HUES48 (cell line): ENCODE data around the gene FFAR1.
A peak's percentile ranks its signal among the peaks of the same experiment; 100 is the strongest.

ENCODE experiments used
- H3K27ac ChIP-seq: one replicate; pipeline ENCODE4 v1.7.0; 2013; ENCODE audit warnings: low read depth, low read length, inconsistent platforms
- H3K27me3 ChIP-seq: 2 replicates; pipeline ENCODE4 v1.6.1; 2013; ENCODE audit warnings: mild to moderate bottlenecking, low read length; ENCODE audit not compliant: control insufficient read depth, insufficient read depth
- H3K36me3 ChIP-seq: 2 replicates; pipeline ENCODE4 v1.6.1; 2013; ENCODE audit warnings: low read length; ENCODE audit not compliant: control insufficient read depth, insufficient read depth
- H3K4me1 ChIP-seq: 2 replicates; pipeline ENCODE4 v1.6.1; 2013; ENCODE audit warnings: mild to moderate bottlenecking, low read length; ENCODE audit not compliant: control insufficient read depth, insufficient read depth
- H3K4me3 ChIP-seq: 2 replicates; pipeline ENCODE4 v1.5.1; 2013; ENCODE audit warnings: mild to moderate bottlenecking, low read depth, low read length
- H3K9ac ChIP-seq: 2 replicates; pipeline ENCODE4 v1.6.1; 2013; ENCODE audit warnings: mild to moderate bottlenecking, low read depth, low read length, moderate library complexity
- H3K9me3 ChIP-seq: 2 replicates; pipeline ENCODE4 v1.6.1; 2013; ENCODE audit warnings: low read length; ENCODE audit not compliant: control insufficient read depth, insufficient read depth

FFAR1 gene, protein sequence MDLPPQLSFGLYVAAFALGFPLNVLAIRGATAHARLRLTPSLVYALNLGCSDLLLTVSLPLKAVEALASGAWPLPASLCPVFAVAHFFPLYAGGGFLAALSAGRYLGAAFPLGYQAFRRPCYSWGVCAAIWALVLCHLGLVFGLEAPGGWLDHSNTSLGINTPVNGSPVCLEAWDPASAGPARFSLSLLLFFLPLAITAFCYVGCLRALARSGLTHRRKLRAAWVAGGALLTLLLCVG (N-terminal part only)

GRCh38 chr19:35347171-35347929 is at the start of gene FFAR1:
Gene FFAR1, plus strand, starts transcription at chr19:35347902. Its CDS starts 3,650 bp downstream, at chr19:35351552.
- Histone ChIP-seq H3K4me3 (no peak within 1 kb of the TSS), H3K9me3 (no peaks in the 10 kb centered on the region), H3K4me1 (no peaks in the 10 kb centered on the region), H3K9ac (no peak within 1 kb of the TSS), H3K27ac (no peak within 1 kb of the TSS), H3K36me3 (no peaks in the 10 kb centered on the region), H3K27me3 (no peaks in the 10 kb centered on the region)

DNA sequence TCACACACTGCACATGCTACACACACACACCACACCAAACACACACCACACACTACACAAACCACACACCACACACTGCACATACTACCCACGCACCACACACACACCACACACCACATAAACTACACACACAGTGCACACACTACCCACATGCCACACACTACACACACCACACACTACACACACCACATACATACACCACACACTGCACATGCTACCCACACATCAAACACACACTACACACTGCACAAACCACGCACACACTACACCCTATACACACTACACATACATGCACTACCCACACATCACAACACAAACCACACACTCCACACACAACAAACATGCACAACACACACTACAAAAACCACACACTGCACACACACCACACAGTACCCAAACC is 49.8 kb upstream of the FFAR1 start:
- no peak overlapping the region for H3K27ac ChIP-seq
- H3K36me3 ChIP-seq: no peaks in the 10 kb centered on the region
- H3K4me1 ChIP-seq: peaks cover 4% of the 10 kb centered on the region
- no peaks in the 10 kb centered on the region for H3K9me3 ChIP-seq
- no peaks in the 10 kb centered on the region for H3K27me3 ChIP-seq
- no peak overlapping the region for H3K9ac ChIP-seq
- no peak overlapping the region for H3K4me3 ChIP-seq

DNA sequence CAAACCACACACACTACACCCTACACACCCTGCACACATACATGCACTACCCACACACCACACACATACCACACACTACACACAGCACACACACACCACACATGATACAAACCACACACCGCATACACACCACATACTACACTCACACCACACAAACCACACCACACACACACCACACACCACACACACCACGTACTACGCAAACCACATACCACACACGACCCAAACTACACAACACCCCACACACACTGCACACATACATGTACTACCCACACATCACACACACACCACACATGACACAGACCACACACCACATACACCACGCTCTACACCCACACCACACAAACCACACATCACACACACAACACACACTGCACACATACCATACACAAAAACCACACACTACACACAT is 49.1 kb upstream of the FFAR1 start:
- Histone ChIP-seq H3K4me1 (peaks cover 4% of the 10 kb centered on the region), H3K27me3 (no peaks in the 10 kb centered on the region), H3K9ac (no peak overlapping the region), H3K27ac (no peak overlapping the region), H3K4me3 (no peak overlapping the region), H3K9me3 (no peaks in the 10 kb centered on the region), H3K36me3 (no peaks in the 10 kb centered on the region)

GRCh38 chr19:35299523-35300338 is 48.0 kb upstream of the FFAR1 start:
- Histone ChIP-seq H3K4me1 (peaks cover 4% of the 10 kb centered on the region), H3K27me3 (no peaks in the 10 kb centered on the region), H3K4me3 (peak overlapping the region; percentile 35; the same call in 1 of the 2 replicates)

DNA sequence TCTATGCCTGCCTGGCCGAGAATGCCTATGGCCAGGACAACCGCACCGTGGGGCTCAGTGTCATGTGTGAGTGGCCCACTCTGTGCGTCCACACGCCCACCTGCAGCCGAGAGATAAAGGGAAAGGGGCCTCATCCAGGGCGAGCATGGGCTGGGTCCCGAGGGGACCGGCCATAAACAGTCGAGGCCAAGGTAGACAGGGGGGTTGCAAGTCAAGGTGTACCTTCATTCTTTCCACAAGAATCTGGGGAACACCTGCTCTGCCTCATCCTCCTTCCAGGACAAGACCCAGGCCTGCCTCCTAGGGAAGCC is 47.4 kb upstream of the FFAR1 start:
- H3K9me3 ChIP-seq: no peaks in the 10 kb centered on the region
- H3K4me1 ChIP-seq: peaks cover 4% of the 10 kb centered on the region
- no peaks in the 10 kb centered on the region for H3K27me3 ChIP-seq
- no peak overlapping the region for H3K4me3 ChIP-seq
- H3K9ac ChIP-seq: no peak overlapping the region
- H3K36me3 ChIP-seq: no peaks in the 10 kb centered on the region
- H3K27ac ChIP-seq: no peak overlapping the region

More at GRCh38 chr19:35299523-35300338, 48.0 kb upstream of the FFAR1 start:
- Histone ChIP-seq H3K36me3 (no peaks in the 10 kb centered on the region), H3K9me3 (no peaks in the 10 kb centered on the region), H3K9ac (no peak overlapping the region), H3K27ac (no peak overlapping the region)

- Histone ChIP-seq H3K9ac (no peak overlapping the region), H3K9me3 (no peaks in the 10 kb centered on the region), H3K27me3 (no peaks in the 10 kb centered on the region), H3K36me3 (no peaks in the 10 kb centered on the region), H3K4me1 (no peaks in the 10 kb centered on the region; the same call in 1 of the 2 replicates), H3K4me3 (no peak overlapping the region), H3K27ac (no peak overlapping the region)
These were observed 45.7 kb upstream of the FFAR1 start for GRCh38 chr19:35301961-35302360.

DNA sequence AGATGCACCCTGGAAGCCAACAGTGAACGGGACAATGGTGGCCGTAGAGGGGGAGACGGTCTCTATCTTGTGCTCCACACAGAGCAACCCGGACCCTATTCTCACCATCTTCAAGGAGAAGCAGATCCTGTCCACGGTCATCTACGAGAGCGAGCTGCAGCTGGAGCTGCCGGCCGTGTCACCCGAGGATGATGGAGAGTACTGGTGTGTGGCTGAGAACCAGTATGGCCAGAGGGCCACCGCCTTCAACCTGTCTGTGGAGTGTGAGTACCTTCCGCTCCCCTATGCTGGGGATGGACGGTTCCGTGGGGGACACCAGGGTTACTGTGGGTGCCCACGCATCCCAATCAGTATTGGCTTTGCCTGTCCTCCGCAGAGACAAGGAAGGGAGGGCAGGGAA is 45.3 kb upstream of the FFAR1 start:
- Histone ChIP-seq H3K4me1 (no peaks in the 10 kb centered on the region; the same call in 1 of the 2 replicates), H3K27me3 (no peaks in the 10 kb centered on the region), H3K4me3 (no peak overlapping the region), H3K9me3 (no peaks in the 10 kb centered on the region), H3K36me3 (no peaks in the 10 kb centered on the region), H3K9ac (no peak overlapping the region), H3K27ac (no peak overlapping the region)

- Histone ChIP-seq H3K36me3 (no peaks in the 10 kb centered on the region), H3K4me3 (no peak overlapping the region), H3K9ac (no peak overlapping the region), H3K9me3 (no peaks in the 10 kb centered on the region), H3K4me1 (no peaks in the 10 kb centered on the region; the same call in 1 of the 2 replicates), H3K27ac (no peak overlapping the region), H3K27me3 (no peaks in the 10 kb centered on the region)
These were observed 44.3 kb upstream of the FFAR1 start for GRCh38 chr19:35303357-35303915.

- Histone ChIP-seq H3K27me3 (no peaks in the 10 kb centered on the region), H3K9me3 (no peaks in the 10 kb centered on the region), H3K9ac (no peak overlapping the region), H3K4me3 (no peak overlapping the region), H3K4me1 (no peaks in the 10 kb centered on the region; the same call in 1 of the 2 replicates), H3K36me3 (no peaks in the 10 kb centered on the region), H3K27ac (no peak overlapping the region)
These were observed 43.7 kb upstream of the FFAR1 start for GRCh38 chr19:35304036-35304435.

GRCh38 chr19:35305181-35305580 is 42.5 kb upstream of the FFAR1 start:
- Histone ChIP-seq H3K4me3 (no peak overlapping the region), H3K9me3 (no peaks in the 10 kb centered on the region), H3K4me1 (no peaks in the 10 kb centered on the region; the same call in 1 of the 2 replicates), H3K27me3 (no peaks in the 10 kb centered on the region), H3K36me3 (no peaks in the 10 kb centered on the region), H3K27ac (no peak overlapping the region), H3K9ac (no peak overlapping the region)
